ENCODE measurements around the gene SPR. TPM values are rescaled to one million over a fixed set of nuclear protein-coding genes. Genes with fewer than 3 reads are reported as not detected.

SPR gene
- polyA plus RNA-seq, 5 donors = 3.8 to 6.6 (median 6.3) TPM

DNA sequence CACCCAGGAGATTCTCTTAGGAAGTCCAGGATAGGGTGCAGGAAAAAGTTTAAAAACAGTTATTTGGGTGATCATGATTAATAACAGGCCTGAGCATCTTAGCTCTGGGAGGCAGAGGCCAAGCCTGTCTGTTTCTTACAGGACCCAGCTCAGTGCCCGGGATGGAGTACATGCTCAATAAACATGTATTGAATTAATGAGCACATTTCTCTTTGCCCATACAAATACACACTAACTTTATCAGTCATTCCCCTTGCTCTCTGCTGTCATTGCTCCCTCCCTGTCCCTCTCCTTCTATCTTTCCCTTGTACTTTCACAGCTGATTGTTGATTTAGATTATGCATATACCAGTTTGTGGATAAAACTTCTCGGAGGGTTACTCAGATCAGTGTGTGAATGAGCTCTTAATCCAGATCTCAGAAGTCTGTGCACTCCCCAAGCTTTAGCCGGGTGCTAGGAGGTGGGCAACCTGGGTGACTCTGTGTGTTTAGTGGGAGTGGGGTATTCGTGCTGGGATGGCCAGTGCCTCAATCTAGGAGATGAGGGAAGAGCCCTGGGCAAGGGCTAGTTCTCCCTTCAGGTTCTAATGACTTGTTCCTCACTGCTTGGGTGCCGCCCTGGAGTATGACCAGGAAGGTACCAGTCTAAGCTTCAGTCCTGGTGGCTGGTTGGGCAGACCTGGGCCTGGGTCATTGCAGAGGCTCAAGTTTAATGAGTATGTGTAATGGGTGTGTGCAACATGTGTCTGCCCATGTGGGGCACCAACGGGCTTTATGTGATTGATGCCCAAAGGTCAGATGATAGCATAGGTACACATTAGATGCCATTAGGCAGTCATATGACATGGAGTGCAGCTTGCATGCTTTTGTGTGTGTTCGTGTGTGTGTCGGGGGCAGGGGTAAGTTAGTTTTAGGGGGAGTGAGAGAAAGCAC, 40.7 kb downstream of the SPR start:
- no peak for DNase-seq

DNA sequence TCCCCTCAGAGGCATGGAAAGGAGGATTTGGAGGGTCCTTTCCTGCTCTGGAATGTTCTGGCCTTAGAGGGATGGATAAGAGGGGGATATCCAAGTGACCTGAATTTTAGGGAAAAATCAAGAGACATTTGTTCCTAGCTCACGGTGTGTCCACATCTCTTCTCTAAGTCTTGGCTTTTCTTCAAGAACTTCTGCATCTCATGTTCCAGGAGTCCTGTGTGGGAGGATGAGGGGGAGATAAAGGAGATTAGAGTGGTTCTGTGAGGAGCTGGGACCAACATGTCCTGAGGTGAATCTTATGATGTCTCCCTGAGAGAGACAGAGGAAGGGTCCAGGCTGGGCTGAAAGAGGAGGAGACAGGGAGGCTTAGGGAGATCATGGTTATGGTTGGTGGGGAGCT, 41.8 kb downstream of the SPR start:
- no peak for DNase-seq

DNA sequence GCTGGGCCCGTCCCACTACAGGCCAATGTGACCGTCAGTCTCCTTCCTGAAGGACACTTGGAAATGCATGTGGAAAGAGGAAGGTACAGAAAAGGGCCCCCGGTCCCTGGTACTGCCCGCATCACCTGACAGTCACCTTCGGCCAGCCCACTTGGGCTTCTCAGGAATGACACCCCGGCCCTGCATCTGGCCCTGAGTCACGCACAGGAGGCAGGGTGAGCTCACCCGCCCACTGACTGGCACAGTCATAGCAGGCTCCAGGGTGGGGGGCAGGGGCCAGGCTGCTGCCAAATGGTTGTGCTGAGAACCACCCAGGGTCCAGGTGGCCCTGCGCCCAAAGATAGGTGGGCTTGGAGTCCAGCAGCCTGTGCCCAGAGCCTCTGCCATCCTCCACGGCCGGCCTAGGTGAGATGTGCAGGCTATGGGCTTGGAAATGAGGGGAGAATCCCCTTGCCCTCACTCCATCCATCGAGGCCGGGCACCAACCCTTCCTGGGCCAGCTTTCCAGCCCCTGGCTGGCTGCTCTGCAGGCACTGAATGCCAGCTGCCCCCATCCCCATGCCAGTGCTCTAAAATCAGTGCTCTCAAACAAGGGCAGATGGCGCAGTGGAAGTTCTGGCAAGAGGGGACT, 44.2 kb downstream of the SPR start:
- no peak for DNase-seq

DNA sequence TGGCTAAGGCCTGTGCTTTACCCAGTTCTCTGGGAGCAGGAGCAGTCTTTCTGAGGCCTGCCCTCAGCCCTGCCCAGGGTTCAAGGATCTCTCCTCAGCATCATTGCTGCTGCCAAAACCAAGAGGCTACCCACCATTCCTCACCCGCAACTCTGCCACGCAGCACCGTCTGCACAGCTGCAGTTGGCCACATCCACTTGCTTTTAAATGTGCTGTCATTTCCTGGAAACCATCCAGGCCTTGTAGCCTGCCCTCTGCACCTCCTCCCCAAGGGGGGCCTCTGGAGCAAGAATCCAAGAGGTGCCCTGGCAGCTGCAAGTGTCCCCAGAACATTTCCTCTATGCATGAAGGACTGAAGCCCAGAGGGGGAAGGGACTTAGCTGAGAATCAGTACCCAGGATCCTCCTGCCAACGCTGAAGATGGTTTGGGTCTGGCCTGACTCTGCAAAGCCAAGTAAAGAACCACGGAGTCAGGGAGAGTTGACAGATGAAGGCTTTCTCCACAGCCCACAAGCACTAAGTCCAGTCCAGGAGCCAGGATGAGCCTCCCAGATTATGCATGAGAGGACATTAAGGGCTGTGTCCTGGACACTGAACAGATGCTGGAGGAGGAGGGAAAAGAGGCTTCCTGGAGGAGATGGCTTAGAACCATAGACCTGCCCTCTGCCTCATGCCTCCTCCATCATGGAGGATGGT, 45.0 kb downstream of the SPR start:
- DNase-seq = no peak

DNA sequence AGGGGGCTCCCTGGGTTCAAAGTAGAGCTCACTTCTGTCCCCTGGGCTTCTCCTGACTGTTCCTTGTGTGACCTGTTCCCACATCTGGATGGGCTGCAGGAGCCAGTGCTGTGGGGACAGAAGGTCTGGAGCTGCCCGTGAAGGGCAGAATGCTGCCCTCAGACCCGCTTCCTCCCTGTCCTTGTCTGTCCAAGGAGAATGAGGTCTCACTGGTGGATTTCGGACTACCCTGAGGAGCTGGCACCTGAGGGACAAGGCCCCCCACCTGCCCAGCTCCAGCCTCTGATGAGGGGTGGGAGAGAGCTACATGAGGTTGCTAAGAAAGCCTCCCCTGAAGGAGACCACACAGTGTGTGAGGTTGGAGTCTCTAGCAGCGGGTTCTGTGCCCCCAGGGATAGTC, 45.6 kb downstream of the SPR start:
- no peak for DNase-seq

DNA sequence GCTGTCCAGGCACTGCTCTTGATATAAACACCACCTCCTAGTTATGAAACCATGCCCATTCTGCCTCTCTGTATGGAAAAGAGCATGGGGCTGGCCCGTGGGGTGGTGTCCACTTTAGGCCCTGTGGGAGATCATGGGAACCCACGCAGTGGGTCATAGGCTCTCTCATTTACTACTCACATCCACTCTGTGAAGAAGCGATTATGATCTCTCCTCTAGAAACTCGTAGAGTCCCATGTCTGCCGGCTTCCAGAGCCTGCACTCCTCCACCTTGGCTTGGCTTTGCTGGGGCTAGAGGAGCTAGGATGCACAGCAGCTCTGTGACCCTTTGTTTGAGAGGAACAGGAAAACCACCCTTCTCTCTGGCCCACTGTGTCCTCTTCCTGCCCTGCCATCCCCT, 46.0 kb downstream of the SPR start:
- no peak for DNase-seq

DNA sequence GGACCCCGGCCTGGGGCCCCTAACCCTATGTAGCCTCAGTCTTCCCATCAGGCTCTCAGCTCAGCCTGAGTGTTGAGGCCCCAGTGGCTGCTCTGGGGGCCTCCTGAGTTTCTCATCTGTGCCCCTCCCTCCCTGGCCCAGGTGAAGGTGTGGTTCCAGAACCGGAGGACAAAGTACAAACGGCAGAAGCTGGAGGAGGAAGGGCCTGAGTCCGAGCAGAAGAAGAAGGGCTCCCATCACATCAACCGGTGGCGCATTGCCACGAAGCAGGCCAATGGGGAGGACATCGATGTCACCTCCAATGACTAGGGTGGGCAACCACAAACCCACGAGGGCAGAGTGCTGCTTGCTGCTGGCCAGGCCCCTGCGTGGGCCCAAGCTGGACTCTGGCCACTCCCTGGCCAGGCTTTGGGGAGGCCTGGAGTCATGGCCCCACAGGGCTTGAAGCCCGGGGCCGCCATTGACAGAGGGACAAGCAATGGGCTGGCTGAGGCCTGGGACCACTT, 46.5 kb downstream of the SPR start:
- no peak for DNase-seq

DNA sequence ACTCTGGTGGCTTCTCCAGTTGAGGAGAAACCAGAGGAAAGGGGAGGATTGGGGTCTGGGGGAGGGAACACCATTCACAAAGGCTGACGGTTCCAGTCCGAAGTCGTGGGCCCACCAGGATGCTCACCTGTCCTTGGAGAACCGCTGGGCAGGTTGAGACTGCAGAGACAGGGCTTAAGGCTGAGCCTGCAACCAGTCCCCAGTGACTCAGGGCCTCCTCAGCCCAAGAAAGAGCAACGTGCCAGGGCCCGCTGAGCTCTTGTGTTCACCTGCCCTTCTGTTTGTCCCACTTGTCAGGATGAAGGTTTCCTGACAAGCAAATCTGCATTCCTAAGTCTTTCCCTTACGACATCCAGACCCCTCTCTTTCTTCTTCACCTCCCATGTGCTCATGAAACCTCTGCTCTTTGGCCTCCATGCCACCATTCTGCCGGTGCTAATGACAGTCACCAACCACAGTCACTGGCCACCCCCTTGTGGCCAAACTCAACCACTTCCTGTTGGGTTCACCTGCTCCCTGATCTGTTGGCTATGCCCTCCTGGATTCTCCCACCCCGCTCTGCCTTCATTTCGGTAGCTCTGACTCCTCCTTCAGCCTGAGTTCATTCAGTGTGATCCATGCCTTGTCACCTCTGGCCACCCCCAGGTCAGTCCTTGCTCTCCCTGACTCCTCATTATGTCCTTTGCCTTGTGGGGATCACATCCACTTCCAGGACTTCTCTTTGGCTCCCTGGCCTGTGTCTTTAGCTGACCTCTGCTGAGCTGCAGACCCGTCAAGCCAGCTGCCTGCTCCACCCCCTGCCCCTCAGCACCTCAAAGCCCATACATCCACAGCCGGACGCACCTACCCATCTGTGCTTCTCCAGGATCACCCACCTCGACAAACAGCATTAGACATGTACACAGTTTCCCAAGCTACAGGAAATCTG, 47.7 kb downstream of the SPR start:
- no peak for DNase-seq

DNA sequence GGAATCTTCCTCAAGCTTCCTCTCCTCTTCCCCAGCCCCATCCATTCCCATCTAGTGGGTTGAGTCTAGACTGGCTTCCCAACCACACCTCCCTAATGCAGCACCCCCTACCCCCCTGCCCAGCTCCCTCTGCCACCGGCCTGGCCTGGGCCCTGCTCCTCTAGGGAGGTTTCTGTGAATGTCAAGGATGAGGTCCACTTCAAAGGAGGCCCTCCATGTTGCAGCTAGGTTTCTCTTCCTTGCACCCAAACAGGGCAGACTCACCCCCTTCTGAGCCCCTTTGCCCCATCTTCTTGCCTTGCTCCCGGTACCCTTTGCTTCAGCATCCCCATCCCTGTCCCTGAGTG, 48.4 kb downstream of the SPR start:
- no peak for DNase-seq

DNA sequence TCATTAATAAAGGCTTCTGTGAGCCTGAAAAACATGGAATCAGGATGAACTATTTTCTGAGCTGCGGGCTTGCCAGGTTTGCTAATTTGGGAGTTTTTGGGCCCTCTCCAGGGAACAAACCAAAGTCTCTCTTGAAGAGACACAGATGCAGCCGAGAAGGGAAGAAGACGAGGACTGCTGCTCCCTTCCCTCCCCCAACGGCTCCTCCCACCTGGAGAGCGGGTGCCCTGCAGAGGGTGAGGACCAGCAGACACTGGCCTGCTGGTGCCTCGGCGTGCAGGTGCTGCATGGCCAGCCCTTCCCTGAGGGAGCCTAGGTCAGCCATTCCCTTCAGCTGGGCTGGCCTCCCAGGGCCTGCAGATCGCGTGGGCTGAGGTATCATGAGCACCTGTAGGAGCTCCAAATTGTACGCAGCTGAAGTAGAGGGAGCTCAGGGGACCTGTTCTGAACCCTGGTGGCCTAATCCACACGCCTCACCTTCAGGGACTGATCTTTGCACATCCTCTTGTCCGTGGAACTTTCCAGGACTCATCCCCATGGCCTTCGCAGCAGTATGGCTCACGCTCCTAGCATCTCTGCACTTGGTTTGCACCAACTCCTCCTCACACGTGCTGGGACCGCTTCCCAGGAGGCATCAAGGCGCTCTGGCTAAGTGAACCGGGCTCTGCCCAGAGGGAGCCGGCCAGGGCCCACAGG, 49.6 kb downstream of the SPR start:
- DNase-seq = no peak

DNA sequence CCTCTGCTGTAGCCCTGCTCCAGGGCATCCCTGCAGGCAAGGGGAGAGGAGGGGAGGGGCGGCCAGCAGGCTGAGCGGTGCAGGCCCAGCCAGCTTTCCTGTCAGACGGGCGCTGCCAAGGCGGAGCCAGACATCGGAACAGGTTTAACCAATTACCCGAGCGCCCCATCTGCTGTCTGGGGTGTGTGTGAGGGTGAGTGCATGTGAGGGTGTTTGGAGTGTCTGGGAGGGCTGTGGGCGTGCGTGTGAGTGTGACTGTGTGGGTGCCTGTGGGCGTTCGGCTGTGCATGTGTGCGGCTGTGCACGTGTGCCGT, 50.1 kb downstream of the SPR start:
- DNase-seq = no peak

DNA sequence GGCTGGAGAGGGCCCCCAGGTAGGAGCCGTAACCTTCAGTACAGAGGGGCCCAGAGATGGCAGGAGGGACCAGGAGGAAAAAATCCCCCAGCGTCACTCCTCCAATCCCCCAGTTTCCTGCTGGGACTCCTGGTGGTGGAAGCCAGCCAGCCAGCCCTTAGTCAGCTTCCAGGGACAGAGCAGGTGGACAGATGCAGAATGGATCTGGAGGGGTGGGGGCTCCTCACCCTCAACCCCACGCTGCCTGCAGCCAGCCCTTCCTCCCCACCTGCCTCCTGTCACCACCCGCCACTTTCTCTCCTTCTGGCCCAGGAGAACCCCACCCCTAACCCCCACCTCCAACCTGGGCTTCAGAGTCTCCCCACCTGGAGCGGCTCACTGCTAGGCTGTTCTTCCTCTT, 51.2 kb downstream of the SPR start:
- DNase-seq = no peak

DNA sequence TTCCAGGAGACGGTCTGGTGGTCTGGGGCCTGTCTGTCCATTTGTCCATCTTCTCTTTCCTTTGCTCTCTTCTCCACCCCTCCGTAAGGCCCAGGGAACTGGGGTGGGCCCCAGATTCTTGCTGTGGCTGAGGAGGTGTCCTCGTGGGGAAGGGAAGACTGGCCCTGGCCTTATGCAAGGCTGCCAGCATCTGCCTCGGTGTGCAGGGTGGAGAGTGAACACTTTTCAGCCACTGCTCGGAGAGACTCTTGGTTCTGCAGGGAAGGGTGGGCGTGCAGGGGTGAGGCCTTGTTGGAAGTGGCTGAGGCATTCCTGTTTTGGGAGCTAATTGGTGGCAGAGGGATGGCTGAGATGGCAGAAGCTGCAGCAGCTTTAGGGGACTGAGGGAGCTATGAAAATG, 53.2 kb downstream of the SPR start:
- no peak for DNase-seq

DNA sequence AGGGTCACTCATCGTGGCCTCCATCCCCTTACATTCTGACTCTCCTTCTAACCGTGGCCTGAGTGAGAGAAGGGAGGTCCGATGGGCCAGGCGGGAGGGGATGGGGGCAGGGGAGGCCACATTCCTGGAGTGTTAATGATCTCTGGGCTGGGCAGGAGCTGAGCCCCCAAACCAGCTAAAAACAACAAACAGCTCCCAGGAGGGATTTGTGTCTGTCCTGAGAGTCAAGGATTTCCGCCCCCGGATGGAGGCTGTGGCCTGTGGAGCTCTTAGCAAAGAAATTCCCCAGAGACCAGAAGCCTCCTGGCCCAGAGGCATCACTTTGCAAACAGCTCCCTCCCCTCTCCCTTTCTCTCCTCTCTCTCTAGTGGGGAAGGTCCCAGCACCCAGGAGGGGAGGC, 53.6 kb downstream of the SPR start:
- no peak for DNase-seq

Other genes starting within 250 kb of the SPR start
- gene EXOC6B, start 61.4 kb upstream of the SPR start, polyA plus RNA-seq (ENCODE audit: insufficient read depth in 1 of 5, insufficient read length in 5 of 5, low replicate concordance in 1 of 5) = 10 to 100 TPM; 17.2 to 27.4 (median 26.6) TPM
- gene EMX1, start 30.1 kb downstream of the SPR start, polyA plus RNA-seq (ENCODE audit: insufficient read depth in 1 of 5, insufficient read length in 5 of 5, low replicate concordance in 1 of 5) = under 1 TPM in 3 of 5 donors, not detected in 2; 0.06 to 0.15 (median 0.06) TPM
- 10 to 100 TPM; 13.7 to 17.6 (median 14.9) TPM for gene SFXN5, start 184.3 kb downstream of the SPR start, polyA plus RNA-seq (ENCODE audit: insufficient read depth in 1 of 5, insufficient read length in 5 of 5, low replicate concordance in 1 of 5)
- 10 to 100 TPM in 3 of 5 donors, 1 to 10 TPM in 2; 9.0 to 12.5 (median 11.8) TPM for gene RAB11FIP5, start 225.5 kb downstream of the SPR start, polyA plus RNA-seq (ENCODE audit: insufficient read depth in 1 of 5, insufficient read length in 5 of 5, low replicate concordance in 1 of 5)